IPS DF 4.7 (cell line): ENCODE data around the gene DPH6.
"Not testable (repeated sequence)": the region's sequence is repeated elsewhere in the genome, so short reads cannot be mapped to it uniquely, and the experiment has no call there.

Experiments used
- DNase-seq: peaks from one replicate; pipeline ENCODE4 v3.0.0-alpha.2; 2013; ENCODE audit warnings: low spot score; ENCODE audit errors: extremely low read depth

The DPH6 gene

GRCh38 chr15:35349916-35350315, 196.0 kb downstream of the DPH6 start:
- DNase-seq = no peak

- DNase-seq = no peak
These were observed 215.0 kb downstream of the DPH6 start for GRCh38 chr15:35330916-35331315.

- DNase-seq = no peak
These were observed 215.8 kb downstream of the DPH6 start for GRCh38 chr15:35330048-35330695.

- no peak for DNase-seq
These were observed 216.4 kb downstream of the DPH6 start for GRCh38 chr15:35329521-35329961.

GRCh38 chr15:35328836-35329235, 217.1 kb downstream of the DPH6 start:
- DNase-seq = not testable (repeated sequence)

GRCh38 chr15:35327789-35328188, 218.2 kb downstream of the DPH6 start:
- DNase-seq = no peak

GRCh38 chr15:35325374-35325941, 220.5 kb downstream of the DPH6 start:
- no peak for DNase-seq

GRCh38 chr15:35323141-35323540, 222.8 kb downstream of the DPH6 start:
- DNase-seq = no peak

GRCh38 chr15:35321926-35322325, 224.0 kb downstream of the DPH6 start:
- no peak for DNase-seq

GRCh38 chr15:35320911-35321310, 225.1 kb downstream of the DPH6 start:
- DNase-seq = no peak
